Limb (tissue), 2 donors: ENCODE results near the gene CENATAC.
"Not testable (repeated sequence)": the region's sequence is repeated elsewhere in the genome, so short reads cannot be mapped to it uniquely, and the experiment has no call there.

Source experiments
- DNase-seq, 2 donors: peaks; one replicate each; pipeline ENCODE4 v3.0.0-alpha.2; 2016; ENCODE audit errors: extremely low spot score in 2 of 2

CENATAC gene

GRCh38 chr11:119052163-119052814 lies 54.4 kb downstream of the CENATAC start:
- DNase-seq, result no peak

- DNase-seq, result no peak
Measured at GRCh38 chr11:119054418-119054817, 56.5 kb downstream of the CENATAC start.

- no peak for DNase-seq
Measured at GRCh38 chr11:119055901-119056300, 58.0 kb downstream of the CENATAC start.

GRCh38 chr11:119056421-119056999 lies 58.6 kb downstream of the CENATAC start:
- no peak for DNase-seq

- DNase-seq, result peak; percentile 96 to 99
Measured at GRCh38 chr11:119057000-119057769, 59.2 kb downstream of the CENATAC start, which contains the start of gene HYOU1. Gene HYOU1, minus strand, starts transcription at chr11:119057205. Its CDS starts 1,045 bp downstream, at chr11:119056160.

- not testable (repeated sequence) for DNase-seq
Measured at GRCh38 chr11:119059128-119059527, 61.2 kb downstream of the CENATAC start.

GRCh38 chr11:119061256-119061655 lies 63.3 kb downstream of the CENATAC start:
- no peak for DNase-seq

- DNase-seq, result no peak
Measured at GRCh38 chr11:119062779-119063178, 64.8 kb downstream of the CENATAC start.

- no peak for DNase-seq
Measured at GRCh38 chr11:119065369-119065768, 67.4 kb downstream of the CENATAC start.
